Neural progenitor cell (in vitro differentiated cells): ENCODE results near the gene PPARA.

Experiments used
- EZH2 ChIP-seq: fragments of 200-600 bp; sonication (generic); IDR thresholded peaks from 2 replicates; pipeline ENCODE4 v1.6.1; 2017; ENCODE audit warnings: antibody characterized with exemption, mild to moderate bottlenecking, moderate library complexity
- TF ChIP-seq, protein P1 (sequence below): fragments of 200-600 bp; sonication (generic); IDR thresholded peaks from 2 replicates; pipeline ENCODE4 v1.5.1; 2017; ENCODE audit warnings: antibody characterized with exemption, mild to moderate bottlenecking

DNA sequence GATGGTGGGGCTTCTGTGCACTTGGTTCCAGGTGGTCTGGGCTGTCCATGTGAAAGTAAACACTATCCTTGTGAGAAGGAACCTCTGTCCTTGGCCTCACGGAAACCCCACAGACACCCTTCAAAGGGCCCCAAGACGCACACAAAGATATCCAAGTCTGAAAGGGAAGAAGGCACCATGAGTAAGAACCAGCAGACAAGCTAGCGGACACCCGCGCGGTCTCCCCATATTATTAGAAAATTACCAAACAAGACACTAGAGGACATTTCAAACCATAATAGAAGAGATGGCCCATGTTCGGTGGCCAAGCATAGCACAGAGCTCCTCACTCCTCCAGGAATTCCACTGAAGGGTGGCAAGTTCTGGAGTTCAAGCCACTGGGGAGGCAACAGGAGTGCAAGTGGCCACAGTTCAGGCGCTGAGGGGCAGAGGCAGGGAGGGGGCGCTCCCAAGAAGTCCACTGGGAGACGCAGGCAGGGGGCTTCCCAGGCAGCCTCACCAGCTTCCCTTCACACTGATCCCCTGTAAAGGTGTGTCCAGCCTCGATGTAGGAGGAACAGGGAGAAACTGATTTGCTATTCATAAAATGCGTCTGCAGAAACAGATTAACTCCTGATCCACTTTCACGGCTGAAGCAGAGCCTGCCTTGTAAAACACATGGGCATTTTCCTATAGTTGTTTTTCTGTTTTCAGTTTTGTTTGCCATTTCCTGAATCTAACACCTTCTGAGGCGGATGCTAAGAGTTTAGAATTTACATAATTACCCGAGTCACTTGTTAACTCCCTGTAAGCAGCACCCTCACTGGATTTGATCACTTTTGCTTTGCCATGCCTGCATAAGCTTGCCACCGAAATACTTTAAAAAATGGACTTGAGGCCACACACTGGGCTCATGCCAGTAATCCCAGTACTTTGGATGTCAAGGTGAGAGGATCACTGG is 9.1 kb upstream of the PPARA start:
- TF ChIP-seq, protein P1, sequence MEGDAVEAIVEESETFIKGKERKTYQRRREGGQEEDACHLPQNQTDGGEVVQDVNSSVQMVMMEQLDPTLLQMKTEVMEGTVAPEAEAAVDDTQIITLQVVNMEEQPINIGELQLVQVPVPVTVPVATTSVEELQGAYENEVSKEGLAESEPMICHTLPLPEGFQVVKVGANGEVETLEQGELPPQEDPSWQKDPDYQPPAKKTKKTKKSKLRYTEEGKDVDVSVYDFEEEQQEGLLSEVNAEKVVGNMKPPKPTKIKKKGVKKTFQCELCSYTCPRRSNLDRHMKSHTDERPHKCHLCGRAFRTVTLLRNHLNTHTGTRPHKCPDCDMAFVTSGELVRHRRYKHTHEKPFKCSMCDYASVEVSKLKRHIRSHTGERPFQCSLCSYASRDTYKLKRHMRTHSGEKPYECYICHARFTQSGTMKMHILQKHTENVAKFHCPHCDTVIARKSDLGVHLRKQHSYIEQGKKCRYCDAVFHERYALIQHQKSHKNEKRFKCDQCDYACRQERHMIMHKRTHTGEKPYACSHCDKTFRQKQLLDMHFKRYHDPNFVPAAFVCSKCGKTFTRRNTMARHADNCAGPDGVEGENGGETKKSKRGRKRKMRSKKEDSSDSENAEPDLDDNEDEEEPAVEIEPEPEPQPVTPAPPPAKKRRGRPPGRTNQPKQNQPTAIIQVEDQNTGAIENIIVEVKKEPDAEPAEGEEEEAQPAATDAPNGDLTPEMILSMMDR, result no peak
- no peak for TF ChIP-seq EZH2
